ENCODE data around the gene HSPB8. TPM values are rescaled to one million over a fixed set of nuclear protein-coding genes. Genes with fewer than 3 reads are reported as not detected.

Gene HSPB8
- total RNA-seq, 1 donor from 2014 or later = 54.6 TPM

GRCh38 chr12:119139448-119139847 lies 39.3 kb upstream of the HSPB8 start:
- no peaks in the 10 kb centered on the region for H3K36me3 ChIP-seq (ENCODE audit: insufficient read depth, low read length)
- FAIRE-seq = no peak
- H3K9ac ChIP-seq (ENCODE audit: low read length) = no peak overlapping the region
- H3K4me3 ChIP-seq (ENCODE audit: insufficient read depth, low read depth, low read length) = no peak overlapping the region
- H3K36me3 Mint-ChIP-seq (ENCODE audit: low read depth, unreplicated experiment) = no peaks in the 10 kb centered on the region
- no peaks in the 10 kb centered on the region for H3K27me3 ChIP-seq (ENCODE audit: insufficient read depth, low read length)
- H4K20me1 ChIP-seq (ENCODE audit: insufficient read depth, low read length) = no peaks in the 10 kb centered on the region
- no peaks in the 10 kb centered on the region for H3K4me1 ChIP-seq (ENCODE audit: insufficient read depth, low read length)
- no peak overlapping the region for H3K27ac Mint-ChIP-seq (ENCODE audit: unreplicated experiment)
- no peak overlapping the region for H3K27ac ChIP-seq (ENCODE audit: low read depth, low read length)
- H3K4me3 Mint-ChIP-seq (ENCODE audit: unreplicated experiment) = no peak overlapping the region
- TF ChIP-seq EZH2 (IDR thresholded peaks at IDR 0.05; ENCODE audit: insufficient read depth, low read length) (no peak), CTCF (IDR thresholded peaks at IDR 0.05; ENCODE audit: insufficient read depth, low read depth, low read length) (no peak)
- no peaks in the 10 kb centered on the region for H3K9me3 ChIP-seq (ENCODE audit: insufficient read depth, low read depth, low read length)
- H3K4me2 ChIP-seq (ENCODE audit: low read length) = no peak overlapping the region
- no peaks in the 10 kb centered on the region for H3K79me2 ChIP-seq (ENCODE audit: insufficient read depth, low read length)
- no peak for DNase-seq (ENCODE audit: low read depth)
- H3K27me3 Mint-ChIP-seq (ENCODE audit: low read depth, unreplicated experiment) = peaks cover 7% of the 10 kb centered on the region
- peaks cover 2% of the 10 kb centered on the region for H3K9me3 Mint-ChIP-seq (ENCODE audit: unreplicated experiment)
- no peak overlapping the region for H2AFZ ChIP-seq (ENCODE audit: low read depth, low read length)
- peaks cover 3% of the 10 kb centered on the region for H3K4me1 Mint-ChIP-seq (ENCODE audit: low read depth, unreplicated experiment)

GRCh38 chr12:119145367-119145766 lies 33.4 kb upstream of the HSPB8 start:
- TF ChIP-seq EZH2 (IDR thresholded peaks at IDR 0.05; ENCODE audit: insufficient read depth, low read length) (no peak), CTCF (IDR thresholded peaks at IDR 0.05; ENCODE audit: insufficient read depth, low read depth, low read length) (no peak)
- H2AFZ ChIP-seq (ENCODE audit: low read depth, low read length) = no peak overlapping the region
- peaks cover 1% of the 10 kb centered on the region for H3K36me3 Mint-ChIP-seq (ENCODE audit: low read depth, unreplicated experiment)
- FAIRE-seq (no peak), DNase-seq (ENCODE audit: low read depth) (no peak)
- H3K4me1 Mint-ChIP-seq (ENCODE audit: low read depth, unreplicated experiment) = peaks cover 7% of the 10 kb centered on the region
- H3K27ac ChIP-seq (ENCODE audit: low read depth, low read length) = no peak overlapping the region
- no peak overlapping the region for H3K4me3 Mint-ChIP-seq (ENCODE audit: unreplicated experiment)
- H3K9me3 Mint-ChIP-seq (ENCODE audit: unreplicated experiment) = no peaks in the 10 kb centered on the region
- H3K79me2 ChIP-seq (ENCODE audit: insufficient read depth, low read length) = no peaks in the 10 kb centered on the region
- no peak overlapping the region for H3K9ac ChIP-seq (ENCODE audit: low read length)
- no peaks in the 10 kb centered on the region for H3K36me3 ChIP-seq (ENCODE audit: insufficient read depth, low read length)
- H3K4me2 ChIP-seq (ENCODE audit: low read length) = no peak overlapping the region
- H3K4me3 ChIP-seq (ENCODE audit: insufficient read depth, low read depth, low read length) = no peak overlapping the region
- no peak overlapping the region for H3K27ac Mint-ChIP-seq (ENCODE audit: unreplicated experiment)
- no peaks in the 10 kb centered on the region for H4K20me1 ChIP-seq (ENCODE audit: insufficient read depth, low read length)
- H3K27me3 ChIP-seq (ENCODE audit: insufficient read depth, low read length) = no peaks in the 10 kb centered on the region
- no peaks in the 10 kb centered on the region for H3K9me3 ChIP-seq (ENCODE audit: insufficient read depth, low read depth, low read length)
- H3K27me3 Mint-ChIP-seq (ENCODE audit: low read depth, unreplicated experiment) = peaks cover 2% of the 10 kb centered on the region
- H3K4me1 ChIP-seq (ENCODE audit: insufficient read depth, low read length) = no peaks in the 10 kb centered on the region

GRCh38 chr12:119147847-119148448 lies 30.8 kb upstream of the HSPB8 start:
- Histone ChIP-seq H3K36me3 (ENCODE audit: insufficient read depth, low read length) (no peaks in the 10 kb centered on the region), H3K79me2 (ENCODE audit: insufficient read depth, low read length) (no peaks in the 10 kb centered on the region), H3K27ac (ENCODE audit: low read depth, low read length) (no peak overlapping the region), H3K27me3 (ENCODE audit: insufficient read depth, low read length) (no peaks in the 10 kb centered on the region), H3K4me1 (ENCODE audit: insufficient read depth, low read length) (no peaks in the 10 kb centered on the region), H3K9ac (ENCODE audit: low read length) (no peak overlapping the region), H3K4me3 (ENCODE audit: insufficient read depth, low read depth, low read length) (no peak overlapping the region), H3K9me3 (ENCODE audit: insufficient read depth, low read depth, low read length) (no peaks in the 10 kb centered on the region), H4K20me1 (ENCODE audit: insufficient read depth, low read length) (no peaks in the 10 kb centered on the region), H3K4me2 (ENCODE audit: low read length) (no peak overlapping the region), H2AFZ (ENCODE audit: low read depth, low read length) (no peak overlapping the region)
- DNase-seq (ENCODE audit: low read depth) (no peak), FAIRE-seq (no peak)
- H3K36me3 Mint-ChIP-seq (ENCODE audit: low read depth, unreplicated experiment) = peaks cover 1% of the 10 kb centered on the region
- peaks cover 5% of the 10 kb centered on the region for H3K9me3 Mint-ChIP-seq (ENCODE audit: unreplicated experiment)
- peaks cover 7% of the 10 kb centered on the region for H3K4me1 Mint-ChIP-seq (ENCODE audit: low read depth, unreplicated experiment)
- H3K27me3 Mint-ChIP-seq (ENCODE audit: low read depth, unreplicated experiment) = peaks cover 2% of the 10 kb centered on the region
- H3K27ac Mint-ChIP-seq (ENCODE audit: unreplicated experiment) = no peak overlapping the region
- no peak for TF ChIP-seq CTCF (IDR thresholded peaks at IDR 0.05; ENCODE audit: insufficient read depth, low read depth, low read length)
- no peak for TF ChIP-seq EZH2 (IDR thresholded peaks at IDR 0.05; ENCODE audit: insufficient read depth, low read length)
- no peak overlapping the region for H3K4me3 Mint-ChIP-seq (ENCODE audit: unreplicated experiment)
